ENCODE data around the gene KRT76.

GRCh38 chr12:52744493-52745156 lies 32.5 kb downstream of the KRT76 start:
- no peak for TF ChIP-seq CTCF (IDR thresholded peaks at IDR 0.05)
- TF ChIP-seq EZH2 (IDR thresholded peaks at IDR 0.05; ENCODE audit: borderline replicate concordance, insufficient read depth, low read depth, low read length, poor library complexity, severe bottlenecking) = no peak
